Neural cell (in vitro differentiated cells): ENCODE data around the gene RNF148. TPM values are rescaled to one million over a fixed set of nuclear protein-coding genes. Genes with fewer than 3 reads are reported as not detected.

Source experiments
- H2AFZ ChIP-seq: fragments of 200-600, 300-800 bp; sonication (generic), shearing (Covaris generic); 2 replicates; pipeline ENCODE4 v1.6.0; 2014; ENCODE audit warnings: low read depth, mild to moderate bottlenecking, antibody characterized with exemption, low read length, moderate library complexity
- H3F3A ChIP-seq: fragments of 200-600 bp; shearing (Covaris generic); 2 replicates; pipeline ENCODE4 v1.6.1; 2016; ENCODE audit warnings: mild to moderate bottlenecking, moderate library complexity, mixed read lengths, antibody characterized with exemption, low read length; ENCODE audit not compliant: insufficient read depth, poor library complexity, severe bottlenecking
- H3K27ac ChIP-seq: fragments of 200-600, 300-800 bp; sonication (generic), shearing (Covaris generic); 2 replicates; pipeline ENCODE4 v1.5.1; 2014; ENCODE audit warnings: mild to moderate bottlenecking, low read length, moderate library complexity
- H3K27me3 ChIP-seq: fragments of 300-800, 200-600 bp; sonication (generic), shearing (Covaris generic); 2 replicates; pipeline ENCODE4 v1.6.0; 2014; ENCODE audit warnings: mild to moderate bottlenecking, low read depth, low read length, moderate library complexity; ENCODE audit not compliant: insufficient read depth
- H3K36me3 ChIP-seq: fragments of 300-800, 200-600 bp; sonication (generic), shearing (Covaris generic); 2 replicates; pipeline ENCODE4 v1.5.1; 2014; ENCODE audit warnings: mild to moderate bottlenecking, antibody characterized with exemption, low read length, moderate library complexity; ENCODE audit not compliant: insufficient read depth
- H3K4me2 ChIP-seq: fragments of 300-800, 200-600 bp; sonication (generic), shearing (Covaris generic); 2 replicates; pipeline ENCODE4 v1.6.0; 2014; ENCODE audit warnings: mild to moderate bottlenecking, low read length
- H3K4me3 ChIP-seq: fragments of 300-800, 200-600 bp; sonication (generic), shearing (Covaris generic); 2 replicates; pipeline ENCODE4 v1.5.1; 2014; ENCODE audit warnings: mild to moderate bottlenecking, low read length, moderate library complexity
- H3K79me2 ChIP-seq: fragments of 200-600 bp; shearing (Covaris generic); replicated peaks from 2 replicates; pipeline ENCODE4 v1.6.0; 2014; ENCODE audit warnings: mild to moderate bottlenecking, low read length, moderate library complexity; ENCODE audit not compliant: insufficient read depth
- H3K9ac ChIP-seq: fragments of 300-800, 200-600 bp; sonication (generic), shearing (Covaris generic); 2 replicates; pipeline ENCODE4 v1.6.1; 2016; ENCODE audit warnings: mild to moderate bottlenecking, low read length, mixed read lengths
- H3K9me2 ChIP-seq: fragments of 200-600 bp; shearing (Covaris generic); 2 replicates; pipeline ENCODE4 v1.6.1; 2016; ENCODE audit warnings: mild to moderate bottlenecking, low read length, mixed read lengths; ENCODE audit not compliant: insufficient read depth
- H3K9me3 ChIP-seq: fragments of 200-600, 300-800 bp; sonication (generic), shearing (Covaris generic); 2 replicates; pipeline ENCODE4 v1.6.1; 2016; ENCODE audit warnings: mild to moderate bottlenecking, mixed run types, low read length, moderate library complexity, mixed read lengths
- H4K20me1 ChIP-seq: fragments of 200-600 bp; shearing (Covaris generic); 2 replicates; pipeline ENCODE4 v1.6.1; 2016; ENCODE audit warnings: mild to moderate bottlenecking, mixed run types; ENCODE audit not compliant: insufficient read depth
- CTCF ChIP-seq: fragments of 450-650 bp; IDR thresholded peaks from 2 replicates; pipeline ENCODE4 v1.5.1; 2014; ENCODE audit warnings: antibody characterized with exemption, mild to moderate bottlenecking, moderate library complexity; ENCODE audit not compliant: poor library complexity, severe bottlenecking
- EP300 ChIP-seq: fragments of 450-650 bp; conservative IDR thresholded peaks from 2 replicates; pipeline ENCODE4 v1.6.1; 2014; ENCODE audit warnings: antibody characterized with exemption, mild to moderate bottlenecking, moderate library complexity; ENCODE audit not compliant: poor library complexity, severe bottlenecking
- EZH2 ChIP-seq: fragments of 200-600, 300-800 bp; shearing (Covaris generic), sonication (generic); IDR thresholded peaks from 2 replicates; pipeline ENCODE4 v1.6.1; 2014; ENCODE audit warnings: antibody characterized with exemption, low read length, borderline replicate concordance, mild to moderate bottlenecking; ENCODE audit not compliant: insufficient read depth, poor library complexity, severe bottlenecking
- MXI1 ChIP-seq: fragments of 450-650 bp; conservative IDR thresholded peaks from 2 replicates; pipeline ENCODE4 v1.6.1; 2014; ENCODE audit warnings: antibody characterized with exemption, mild to moderate bottlenecking; ENCODE audit not compliant: poor library complexity, severe bottlenecking
- POLR2AphosphoS5 ChIP-seq: IDR thresholded peaks from 2 replicates; pipeline ENCODE4 v1.6.1; 2012
- RAD21 ChIP-seq: fragments of 450-650 bp; conservative IDR thresholded peaks from 2 replicates; pipeline ENCODE4 v1.6.1; 2014; ENCODE audit warnings: antibody characterized with exemption, mild to moderate bottlenecking, moderate library complexity
- REST ChIP-seq: IDR thresholded peaks from 2 replicates; pipeline ENCODE4 v1.6.1; 2012; ENCODE audit warnings: borderline replicate concordance
- SMC3 ChIP-seq: fragments of 450-650 bp; conservative IDR thresholded peaks from 2 replicates; pipeline ENCODE4 v1.6.1; 2014; ENCODE audit warnings: antibody characterized with exemption, mild to moderate bottlenecking, moderate library complexity; ENCODE audit not compliant: poor library complexity
- TAF1 ChIP-seq: IDR thresholded peaks from 2 replicates; pipeline ENCODE4 v1.6.1; 2012; ENCODE audit warnings: low read depth
- polyA plus RNA-seq: library from polyadenylated mRNA; depleted of rRNA; stranded (reverse); fragments of >200 nt; gene quantifications from 2 replicates; pipeline ENCODE4 v1.2.3, GENCODE V29; 2014

Gene RNF148
- polyA plus RNA-seq, 1 donor from 2014 or later: 0.25 TPM

- Histone ChIP-seq H3K9ac (no peak overlapping the region), H3K27me3 (no peaks in the 10 kb centered on the region), H3K4me2 (no peak overlapping the region), H3K79me2 (no peaks in the 10 kb centered on the region), H3K27ac (no peak overlapping the region), H3K9me3 (no peaks in the 10 kb centered on the region), H2AFZ (no peak overlapping the region), H3K36me3 (no peaks in the 10 kb centered on the region), H3F3A (no peaks in the 10 kb centered on the region), H3K4me3 (no peak overlapping the region), H3K9me2 (no peaks in the 10 kb centered on the region), H4K20me1 (no peaks in the 10 kb centered on the region)
- TF ChIP-seq RAD21 (no peak), POLR2AphosphoS5 (no peak), CTCF (no peak), EP300 (no peak), SMC3 (no peak), TAF1 (no peak), REST (no peak), EZH2 (no peak), MXI1 (no peak)
Observed at GRCh38 chr7:122748195-122748594, 45.5 kb upstream of the RNF148 start.

GRCh38 chr7:122746948-122747347, 44.2 kb upstream of the RNF148 start:
- H2AFZ ChIP-seq: no peak overlapping the region
- TF ChIP-seq EP300 (no peak), MXI1 (no peak), REST (no peak), TAF1 (no peak), POLR2AphosphoS5 (no peak), RAD21 (no peak)
- no peaks in the 10 kb centered on the region for H3F3A ChIP-seq
- no peak overlapping the region for H3K4me3 ChIP-seq
- H3K27me3 ChIP-seq: no peaks in the 10 kb centered on the region
- H3K79me2 ChIP-seq: no peaks in the 10 kb centered on the region
- H4K20me1 ChIP-seq: no peaks in the 10 kb centered on the region
- no peak overlapping the region for H3K27ac ChIP-seq
- H3K4me2 ChIP-seq: no peak overlapping the region
- no peaks in the 10 kb centered on the region for H3K36me3 ChIP-seq
- H3K9me3 ChIP-seq: no peaks in the 10 kb centered on the region
- no peak overlapping the region for H3K9ac ChIP-seq
- H3K9me2 ChIP-seq: no peaks in the 10 kb centered on the region
